GM21423 (cell line): ENCODE measurements around the gene CDK11B.
A peak's percentile ranks its signal among the peaks of the same experiment; 100 is the strongest.
"Not testable (repeated sequence)": the region's sequence is repeated elsewhere in the genome, so short reads cannot be mapped to it uniquely, and the experiment has no call there.

Experiments used
- ATAC-seq: cut with Tn5 transposase; IDR thresholded peaks from one replicate; pipeline ENCODE4 v1.9.1; 2021; ENCODE audit warnings: mild to moderate bottlenecking, moderate library complexity; ENCODE audit not compliant: unreplicated experiment

The CDK11B gene

DNA sequence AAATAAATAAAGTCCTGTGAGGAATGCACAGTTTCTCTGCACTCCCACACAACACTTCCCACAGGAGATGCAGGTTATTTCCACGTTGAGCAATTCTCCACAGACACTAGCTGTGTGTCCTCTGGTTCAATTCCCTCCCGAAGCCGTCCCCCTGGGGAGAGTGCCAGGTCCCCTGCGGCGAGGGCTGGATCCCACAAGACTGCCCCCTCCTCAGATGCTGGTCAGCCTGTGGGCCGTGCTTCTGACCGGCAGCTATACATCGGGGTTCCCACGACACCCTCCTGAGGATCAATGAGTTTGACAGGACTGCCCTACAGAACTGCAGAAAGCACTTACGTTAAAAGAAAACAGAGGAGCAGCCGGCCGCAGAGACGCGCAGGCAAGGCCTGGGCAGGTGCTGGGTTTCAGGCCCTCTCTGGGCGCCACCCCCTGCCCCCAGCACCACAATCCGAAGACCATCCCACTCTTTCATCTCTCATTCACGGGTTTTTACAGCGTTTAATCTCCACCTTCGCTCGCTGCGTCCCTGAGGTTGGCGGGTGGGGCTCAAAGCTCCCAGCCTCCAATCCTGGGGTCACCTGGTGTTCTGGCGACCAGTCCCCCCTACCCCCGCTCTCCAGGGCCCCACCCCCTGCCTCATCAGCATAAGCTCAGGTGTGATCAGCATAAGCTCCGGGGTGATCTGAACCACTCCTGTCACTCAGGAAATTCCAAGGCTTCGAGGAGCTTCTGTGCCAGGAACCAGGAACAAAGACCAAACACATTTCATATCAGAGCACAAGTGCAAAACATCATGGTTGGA is 24.5 kb upstream of the CDK11B start:
- ATAC-seq: no peak

DNA sequence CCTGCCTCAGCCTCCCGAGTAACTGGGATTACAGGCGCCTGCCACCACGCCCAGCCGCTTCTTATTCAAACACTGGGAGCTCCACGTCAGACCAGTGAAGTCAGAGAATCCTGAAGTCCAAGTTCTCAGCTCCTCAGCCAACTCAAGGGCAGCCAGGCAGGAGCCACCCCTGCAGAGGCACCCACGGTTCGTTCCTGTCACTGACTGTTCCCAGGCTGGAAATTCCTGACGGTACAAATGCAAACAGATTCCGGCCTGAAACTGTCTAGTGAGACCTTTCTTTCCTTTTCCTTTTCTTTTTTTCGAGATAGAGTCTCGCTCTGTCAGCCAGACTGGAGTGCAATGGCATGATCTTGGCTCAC is 22.1 kb upstream of the CDK11B start:
- ATAC-seq: no peak

DNA sequence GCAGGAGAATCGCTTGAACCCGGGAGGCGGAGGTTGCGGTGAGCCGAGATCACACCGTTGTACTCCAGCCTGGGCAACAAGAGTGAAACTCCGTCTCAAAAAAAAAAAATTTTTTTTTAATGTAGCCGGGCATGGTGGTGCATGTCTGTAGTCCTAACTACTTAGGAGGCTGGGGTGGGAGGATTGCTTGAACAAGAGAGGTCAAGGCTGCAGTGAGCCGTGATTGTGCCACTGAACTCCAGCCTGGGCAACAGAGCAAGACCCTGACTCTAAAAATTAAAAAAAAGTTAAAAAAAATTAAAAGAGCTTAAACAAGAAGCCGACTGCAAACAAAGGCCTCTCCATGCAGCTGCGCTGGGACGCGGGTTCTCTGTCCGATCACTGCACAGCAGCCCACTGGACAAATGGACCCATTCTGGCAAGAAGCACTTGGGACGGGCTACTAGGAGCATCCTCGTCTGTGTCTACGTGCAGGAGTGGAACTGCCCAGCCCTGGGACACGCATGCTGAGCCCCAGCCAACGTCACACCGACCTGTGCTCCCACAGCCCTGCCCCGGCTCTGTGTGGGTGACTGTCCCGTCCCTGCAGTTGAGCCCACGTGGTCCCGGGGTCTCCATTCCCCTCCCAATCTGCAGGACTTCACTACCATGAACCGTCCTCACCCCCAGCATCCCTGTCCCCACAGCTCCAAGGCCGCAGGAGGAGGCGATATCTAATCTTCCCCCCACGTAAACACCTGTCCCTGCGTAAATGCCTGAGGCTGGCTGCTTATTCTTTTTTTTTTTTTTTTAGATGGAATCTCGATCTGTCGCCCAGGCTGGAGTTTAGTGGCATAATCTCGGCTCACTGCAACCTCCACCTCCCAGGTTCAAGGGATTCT is 21.5 kb upstream of the CDK11B start:
- no peak for ATAC-seq

DNA sequence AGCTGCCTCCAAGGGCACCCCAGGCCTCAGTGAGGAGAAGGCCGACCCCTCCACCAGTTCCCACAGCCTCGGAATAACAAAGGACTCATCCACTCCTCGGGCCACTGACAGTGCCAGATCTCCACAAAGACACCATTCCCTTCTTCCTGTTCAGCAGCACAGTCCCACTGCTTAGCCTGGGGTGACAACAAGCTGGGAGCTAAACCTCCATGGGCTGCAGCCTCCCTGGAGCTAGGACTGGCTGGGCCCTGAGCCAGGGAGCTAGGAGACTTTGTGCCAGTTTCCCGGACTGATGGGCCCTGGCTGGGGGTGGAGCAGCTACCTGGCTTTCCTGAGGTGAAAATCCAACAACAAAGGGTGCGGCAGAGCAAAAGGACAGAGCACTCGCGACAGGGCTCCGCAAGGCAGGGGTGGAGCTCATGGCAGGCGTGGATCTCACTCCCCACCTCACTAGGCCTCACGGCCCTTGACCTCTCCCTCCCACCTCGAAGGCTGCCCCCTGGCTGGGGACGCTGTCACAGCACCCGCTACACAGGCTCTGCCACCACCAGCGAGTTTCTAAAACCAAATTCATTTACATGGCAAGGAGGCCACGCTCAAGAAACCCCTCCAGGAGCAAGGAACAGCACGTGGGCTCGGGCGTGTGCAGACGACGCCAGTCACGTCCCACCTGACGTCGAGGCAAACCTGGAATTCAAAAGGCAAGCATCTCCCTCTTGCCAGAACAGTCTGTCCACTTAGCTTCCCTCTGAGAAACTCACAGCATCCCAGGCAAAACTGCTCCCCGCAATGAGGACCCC is 20.0 kb upstream of the CDK11B start:
- ATAC-seq: no peak

DNA sequence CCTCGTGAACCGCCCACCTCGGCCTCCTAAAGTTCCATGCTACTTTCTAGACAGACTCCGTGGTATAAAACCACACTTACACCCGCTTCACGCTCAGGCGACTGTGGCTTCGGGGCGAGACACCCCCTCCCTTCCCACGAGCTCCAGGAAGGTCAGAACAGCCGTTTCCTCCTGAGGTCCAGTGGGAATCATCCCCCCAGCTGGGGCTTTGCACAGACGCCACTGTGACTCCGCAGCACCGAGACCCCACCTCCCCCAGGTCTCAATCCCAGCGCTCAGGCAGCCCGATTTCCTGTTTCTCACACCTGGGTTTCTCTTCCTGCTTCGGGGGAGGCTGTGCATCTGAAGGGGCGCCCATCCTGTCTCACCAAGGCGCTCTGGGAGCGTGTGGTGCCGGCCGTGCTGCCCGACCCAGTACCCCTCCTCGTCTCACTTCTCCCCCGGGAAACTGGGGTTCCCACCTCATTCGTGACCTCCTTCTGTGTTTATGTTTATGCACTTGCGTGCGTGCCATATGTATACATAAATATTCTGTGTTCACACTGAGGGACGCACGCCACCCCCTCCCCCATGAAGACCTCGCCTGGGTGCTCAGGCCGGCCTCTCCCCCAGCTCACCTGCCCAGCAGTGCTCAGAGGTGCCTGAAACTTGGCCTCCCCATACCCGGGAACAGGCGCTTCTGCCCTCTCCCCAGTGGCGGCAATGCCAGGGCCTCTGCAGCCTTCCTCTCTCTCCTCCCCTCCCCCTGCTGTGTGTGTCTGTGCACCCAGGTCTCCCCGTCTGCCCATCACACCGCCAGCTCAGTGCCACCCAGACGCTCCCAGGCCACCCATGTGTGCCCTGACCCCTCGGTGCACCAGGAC is 19.1 kb upstream of the CDK11B start:
- peak; percentile 68 for ATAC-seq

DNA sequence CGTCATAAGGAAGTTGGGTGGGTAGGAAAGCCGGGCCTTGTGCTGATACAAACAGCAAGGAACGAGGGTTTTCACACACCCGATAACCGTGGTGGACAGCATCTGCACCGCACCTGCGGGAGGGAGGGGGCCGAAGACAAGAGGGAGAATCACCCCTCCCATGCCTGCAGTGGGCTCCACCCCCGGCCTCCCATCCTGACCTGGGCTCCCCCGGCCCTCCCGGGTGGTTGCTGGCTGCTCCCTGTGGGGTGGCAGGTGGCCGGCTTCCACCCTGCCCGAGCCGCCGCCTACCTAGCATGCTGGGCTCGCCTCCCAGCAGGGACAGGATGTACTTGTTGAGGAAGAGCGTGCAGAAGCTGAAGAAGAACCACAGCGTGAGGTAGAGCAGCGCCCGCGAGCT is 17.3 kb upstream of the CDK11B start:
- not testable (repeated sequence) for ATAC-seq

DNA sequence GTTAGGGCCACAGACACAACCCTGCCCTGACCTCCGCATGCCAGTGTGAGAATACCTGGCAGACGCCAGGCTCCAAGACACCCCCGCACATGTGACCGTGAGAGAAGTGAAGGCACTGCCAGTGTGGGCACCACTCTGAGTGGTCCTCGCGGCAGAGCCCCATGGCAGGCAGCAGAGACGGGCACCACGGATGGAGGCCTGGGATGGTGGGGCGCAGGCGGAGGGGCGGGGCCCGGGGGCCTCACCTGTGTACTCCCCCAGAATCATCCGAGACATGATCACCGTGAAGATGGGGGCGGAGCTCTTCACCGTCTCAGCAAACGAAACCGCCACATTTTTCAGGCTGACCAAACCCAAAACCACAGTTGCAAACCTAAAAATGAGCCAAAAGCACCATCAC is 16.4 kb upstream of the CDK11B start:
- not testable (repeated sequence) for ATAC-seq

DNA sequence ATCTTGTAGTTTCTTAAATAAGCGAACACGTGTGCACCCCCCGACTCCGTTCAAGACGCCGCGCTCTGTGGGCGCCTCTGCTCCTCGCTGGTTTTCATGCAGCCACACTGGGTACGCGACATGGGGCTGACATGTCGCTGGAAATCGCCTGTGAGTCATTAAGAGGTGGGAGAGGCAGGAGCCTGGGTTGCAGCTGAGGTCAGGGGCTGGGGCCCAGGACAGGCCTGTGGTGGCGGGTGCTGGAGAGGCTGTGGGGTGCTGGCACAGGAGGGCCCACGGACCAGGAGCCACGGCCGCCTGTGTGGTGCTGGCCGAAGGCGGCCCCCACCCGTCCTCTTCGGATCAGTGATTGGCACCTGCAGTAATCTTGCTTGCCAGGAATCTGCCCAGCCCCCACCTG is 16.0 kb upstream of the CDK11B start:
- ATAC-seq: not testable (repeated sequence)

DNA sequence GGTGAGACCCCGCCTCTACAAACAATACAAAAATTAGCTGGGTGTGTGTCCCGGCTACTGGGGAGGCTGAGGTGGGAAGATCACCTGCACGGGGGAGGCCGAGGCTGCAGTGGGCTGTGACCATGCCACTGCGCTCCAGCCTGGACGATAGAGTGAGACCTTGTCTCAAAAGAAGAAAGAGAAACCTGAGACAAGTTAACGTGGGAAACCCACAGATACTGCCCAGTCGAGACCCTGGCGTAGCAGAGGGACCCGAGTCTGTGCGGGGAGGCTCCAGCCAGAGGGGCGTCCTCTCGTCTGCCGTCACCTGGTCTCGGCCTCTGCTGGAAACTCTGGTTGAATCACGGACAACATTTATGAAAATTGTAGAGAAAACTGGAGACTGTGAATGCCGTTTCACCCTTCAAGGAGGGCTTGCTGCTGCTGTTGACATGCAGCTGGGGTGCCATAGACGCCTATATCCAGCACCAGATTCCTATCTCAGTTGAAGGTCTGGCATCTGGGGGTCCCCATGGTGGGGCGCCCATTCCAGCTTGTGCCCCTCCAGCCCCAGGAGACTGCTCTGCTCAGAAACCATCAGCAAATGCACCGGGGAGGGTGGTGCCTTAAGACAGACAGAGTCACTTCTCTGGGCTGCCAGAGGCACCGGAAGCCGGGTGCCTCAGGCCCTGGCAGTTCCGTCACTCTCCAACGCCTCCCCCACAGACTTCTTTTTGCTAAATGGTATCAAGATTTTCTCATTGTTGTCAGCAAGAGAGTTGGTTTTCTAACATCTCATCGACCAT is 13.6 kb upstream of the CDK11B start:
- no peak for ATAC-seq

DNA sequence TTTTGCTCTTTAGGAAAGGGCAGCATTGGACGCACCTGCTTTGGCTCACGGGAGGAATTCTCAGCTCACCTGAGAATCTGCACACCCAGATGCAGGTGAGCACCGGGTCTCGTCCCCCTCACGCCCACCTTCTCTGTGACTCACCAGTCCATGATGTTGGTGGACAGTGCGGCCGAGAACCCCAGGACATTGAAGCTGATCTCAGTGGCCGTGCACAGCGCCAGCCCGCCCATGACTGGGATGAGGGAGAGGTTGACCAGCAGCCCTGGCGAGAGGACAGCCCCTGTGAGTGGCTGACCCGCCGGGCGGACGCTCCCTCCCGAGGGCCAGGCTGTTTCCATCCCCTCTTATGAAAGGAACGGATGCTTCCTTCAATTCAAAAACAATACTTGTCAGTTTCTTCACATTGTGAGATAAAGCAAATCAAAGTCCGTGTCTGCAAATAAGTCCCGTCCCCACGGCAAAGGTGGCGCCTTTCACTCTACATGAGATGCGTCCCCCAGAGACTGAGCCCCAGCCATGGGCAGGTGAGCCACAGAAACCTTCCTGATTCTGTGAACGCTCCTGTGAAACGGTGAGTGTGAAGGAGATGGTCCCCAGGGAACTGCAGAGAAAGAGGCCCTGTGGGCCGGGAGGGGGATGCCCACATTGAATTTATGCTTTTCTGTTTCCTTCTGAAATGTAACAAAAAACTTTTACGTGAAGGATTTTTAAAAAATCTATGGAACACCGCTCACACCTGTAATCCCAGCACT is 12.7 kb upstream of the CDK11B start:
- ATAC-seq: no peak

DNA sequence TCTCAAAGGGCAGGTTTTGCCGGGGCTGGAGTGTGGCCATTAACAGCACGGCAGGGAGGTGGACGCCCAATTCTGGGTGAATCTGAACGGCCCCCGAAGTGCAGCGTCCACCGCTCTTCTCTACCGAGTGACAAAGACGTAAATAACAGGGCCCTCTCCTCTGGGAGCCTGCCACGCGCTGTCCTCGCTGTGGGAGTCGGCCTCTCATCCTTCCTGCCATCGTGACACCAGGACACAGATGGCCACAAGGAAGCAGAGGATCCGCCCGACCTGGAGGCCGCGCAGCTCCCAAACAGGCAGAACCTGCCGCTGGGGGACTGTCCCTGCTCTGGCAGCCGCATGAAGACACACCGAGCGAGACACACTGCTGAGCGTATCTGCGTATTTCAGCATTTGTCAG is 12.1 kb upstream of the CDK11B start:
- no peak for ATAC-seq

DNA sequence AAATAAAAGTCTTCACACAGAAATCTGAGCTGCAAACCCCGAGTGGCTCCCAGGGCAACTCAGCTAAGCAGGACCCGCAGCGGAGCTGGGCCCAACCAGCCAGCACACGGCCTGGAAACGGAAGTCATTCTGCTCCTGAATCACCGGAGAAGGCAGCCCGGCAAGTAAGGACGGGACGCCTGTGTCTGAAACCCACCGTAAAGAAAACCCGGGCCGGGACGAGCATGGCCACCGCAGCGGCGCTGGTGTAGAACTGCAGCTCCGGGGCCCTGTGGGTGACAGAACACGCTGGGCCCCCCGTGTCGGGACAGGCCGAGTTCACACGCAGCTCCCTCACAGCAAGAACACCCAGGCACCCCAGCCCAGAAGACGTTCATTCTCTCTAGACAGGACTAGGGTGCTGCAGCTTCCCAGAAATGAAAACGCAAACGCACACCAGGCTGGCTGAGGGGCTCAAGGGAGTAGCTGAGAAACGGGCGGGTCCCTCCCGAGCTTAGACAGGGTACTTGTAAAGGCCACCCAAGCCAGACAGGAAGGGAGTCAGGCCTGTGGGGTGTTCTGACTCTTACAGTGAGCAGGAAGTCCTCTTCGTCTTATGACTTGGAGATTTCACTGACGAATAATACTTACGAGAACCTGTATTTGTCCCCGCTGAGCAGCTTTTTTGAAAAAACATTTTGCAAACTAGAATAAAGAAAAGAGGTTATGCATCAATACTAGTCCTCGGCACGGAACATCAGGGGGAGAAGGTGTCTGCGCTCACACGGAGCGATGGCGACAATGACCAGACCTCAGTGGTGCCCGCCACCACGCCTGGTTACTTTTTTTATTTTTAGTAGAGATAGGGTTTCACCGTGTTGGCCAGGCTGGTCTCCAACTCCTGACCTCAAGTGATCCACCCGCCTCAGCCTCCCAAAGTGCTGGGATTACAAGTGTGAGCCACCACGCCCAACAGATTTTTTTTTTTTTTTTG is 10.9 kb upstream of the CDK11B start:
- no peak for ATAC-seq

DNA sequence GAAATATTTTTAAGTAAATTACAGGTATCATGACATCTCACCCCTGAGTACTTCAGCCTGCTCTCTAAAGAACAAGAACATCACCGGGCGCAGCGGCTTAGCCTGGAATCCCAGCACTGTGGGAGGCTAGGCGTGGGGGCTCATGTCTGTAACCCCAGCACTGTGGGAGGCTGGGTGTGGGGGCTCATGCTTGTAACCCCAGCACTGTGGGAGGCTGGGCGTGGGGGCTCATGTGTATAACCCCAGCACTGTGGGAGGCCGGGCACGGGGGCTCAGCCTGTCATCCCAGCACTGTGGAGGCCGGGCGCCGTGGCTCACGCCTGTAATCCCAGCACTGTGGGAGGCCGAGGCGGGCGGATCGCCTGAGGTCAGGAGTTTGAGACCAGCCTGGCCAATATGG is 7.7 kb upstream of the CDK11B start:
- ATAC-seq: no peak

DNA sequence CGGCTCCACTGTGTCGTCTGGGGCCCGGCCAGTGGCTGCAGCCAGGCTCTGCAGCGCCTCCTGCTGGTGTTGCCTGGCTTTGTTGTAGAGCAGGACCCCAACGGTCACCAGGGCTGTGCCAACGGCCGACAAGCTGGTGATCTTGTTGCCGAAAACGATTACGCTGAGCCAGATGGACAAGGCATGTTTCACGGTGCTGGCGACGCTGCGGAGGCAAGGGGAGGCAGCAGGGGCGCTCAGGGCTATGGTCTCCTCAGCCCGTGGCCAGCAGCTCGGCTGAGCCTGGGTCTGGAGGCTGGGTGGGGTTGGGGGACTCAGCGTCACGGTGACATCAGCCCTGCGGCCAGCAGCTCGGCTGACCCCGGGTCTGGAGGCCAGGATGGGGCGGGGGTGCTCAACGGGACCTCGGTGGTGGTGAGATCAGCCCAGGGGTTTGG is 7.0 kb upstream of the CDK11B start:
- ATAC-seq: no peak

DNA sequence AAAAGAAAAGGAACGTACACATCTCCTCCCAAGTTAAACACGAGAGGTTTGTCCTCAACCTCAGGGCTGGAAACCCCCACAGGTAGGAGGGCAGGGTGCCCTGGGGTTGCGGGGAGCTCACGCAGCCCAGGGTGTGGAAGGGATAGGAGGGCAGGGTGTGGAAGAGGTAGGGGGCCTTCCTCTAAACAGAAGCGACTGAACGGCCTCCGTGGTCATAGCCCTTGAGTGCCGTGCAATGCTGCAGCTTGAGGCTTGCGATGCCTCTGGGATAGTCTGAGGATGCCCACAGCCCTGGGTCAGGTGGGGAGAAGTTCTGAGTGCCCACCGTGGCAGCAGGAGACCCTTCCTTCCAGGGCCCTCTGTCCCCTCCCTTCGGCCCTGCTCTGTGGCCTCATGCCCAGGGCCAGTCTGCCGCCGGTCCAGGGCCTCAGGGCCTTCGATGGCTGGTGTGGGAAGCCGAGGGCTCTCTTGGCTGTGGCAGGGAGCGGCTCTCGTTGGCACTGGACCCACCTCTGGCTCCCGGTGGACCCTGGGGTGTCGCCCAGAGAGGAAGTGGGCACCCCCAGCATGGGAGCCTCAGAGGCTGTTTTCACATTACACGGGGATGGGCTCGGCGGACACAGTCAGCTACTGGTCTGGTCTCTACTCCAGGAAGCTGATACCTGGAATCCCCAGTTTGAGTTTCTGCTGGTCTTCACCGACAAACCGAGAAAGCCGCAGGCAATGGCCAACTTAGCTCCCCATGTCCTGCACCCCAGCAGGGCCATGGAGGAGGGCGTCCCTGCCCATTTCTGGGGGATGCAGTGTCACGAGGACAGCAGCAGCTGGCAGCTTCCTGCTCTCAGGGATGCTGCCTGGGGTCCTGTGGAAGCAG is 6.4 kb upstream of the CDK11B start:
- no peak for ATAC-seq

DNA sequence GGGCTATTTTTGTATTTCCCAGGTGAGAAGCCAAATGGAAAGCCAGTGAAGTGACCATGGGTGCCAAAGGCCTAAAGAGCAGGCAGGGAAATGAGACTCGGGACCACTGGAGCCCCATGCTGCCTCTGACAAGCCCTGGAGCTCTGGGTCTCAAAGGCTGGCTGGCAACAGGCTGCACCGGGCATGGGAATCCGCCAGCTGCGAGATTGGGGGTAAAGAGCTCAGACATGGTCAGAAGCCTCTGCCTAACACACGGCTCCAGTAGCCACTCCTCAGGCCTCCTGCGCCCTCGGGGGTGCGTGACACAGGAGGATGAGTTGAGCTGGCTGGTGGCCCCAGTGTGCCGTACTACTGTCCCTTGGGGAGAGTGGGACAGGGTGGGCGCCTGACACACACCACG is 5.5 kb upstream of the CDK11B start:
- ATAC-seq: not testable (repeated sequence)
